SK-N-SH treated with all-trans-retinoic acid at 6 μM for 48 hours (cell line): Measurements from ENCODE around the gene AIG1.

Experiments used
- ARNTL ChIP-seq: fragments of 450-650 bp; formaldehyde crosslinking; IDR thresholded peaks from 2 replicates; pipeline ENCODE4 v1.5.0; 2020; ENCODE audit warnings: low read depth, mild to moderate bottlenecking, moderate library complexity, borderline replicate concordance
- CSDC2 ChIP-seq: fragments of 250-450 bp; sonication (Bioruptor Pico); IDR thresholded peaks from 2 replicates; pipeline ENCODE4 v1.5.0; 2020; ENCODE audit warnings: mild to moderate bottlenecking, moderate library complexity
- PPARA ChIP-seq: fragments of 250-450 bp; sonication (Bioruptor Pico); IDR thresholded peaks from 2 replicates; pipeline ENCODE4 v1.5.0; 2020; ENCODE audit warnings: mild to moderate bottlenecking, borderline replicate concordance
- RARB ChIP-seq: fragments of 250-450 bp; sonication (Bioruptor Pico); IDR thresholded peaks from 2 replicates; pipeline ENCODE4 v1.8.0; 2021; ENCODE audit warnings: mild to moderate bottlenecking, moderate library complexity
- ZNF8 ChIP-seq: fragments of 450-650 bp; formaldehyde crosslinking; IDR thresholded peaks from 2 replicates; pipeline ENCODE4 v1.5.0; 2020; ENCODE audit warnings: mild to moderate bottlenecking, moderate library complexity
- TF ChIP-seq, protein P1 (sequence below): fragments of 250-450 bp; sonication (Bioruptor Pico); IDR thresholded peaks from 2 replicates; pipeline ENCODE4 v1.8.0; 2020; ENCODE audit warnings: mild to moderate bottlenecking, moderate library complexity, borderline replicate concordance

GRCh38 chr6:143055213-143055612, 5.5 kb upstream of the AIG1 start:
- no peak for TF ChIP-seq RARB
- TF ChIP-seq PPARA (CRISPR knock-in tag), result no peak
- TF ChIP-seq ARNTL (CRISPR knock-in tag), result no peak
- TF ChIP-seq, protein P1, sequence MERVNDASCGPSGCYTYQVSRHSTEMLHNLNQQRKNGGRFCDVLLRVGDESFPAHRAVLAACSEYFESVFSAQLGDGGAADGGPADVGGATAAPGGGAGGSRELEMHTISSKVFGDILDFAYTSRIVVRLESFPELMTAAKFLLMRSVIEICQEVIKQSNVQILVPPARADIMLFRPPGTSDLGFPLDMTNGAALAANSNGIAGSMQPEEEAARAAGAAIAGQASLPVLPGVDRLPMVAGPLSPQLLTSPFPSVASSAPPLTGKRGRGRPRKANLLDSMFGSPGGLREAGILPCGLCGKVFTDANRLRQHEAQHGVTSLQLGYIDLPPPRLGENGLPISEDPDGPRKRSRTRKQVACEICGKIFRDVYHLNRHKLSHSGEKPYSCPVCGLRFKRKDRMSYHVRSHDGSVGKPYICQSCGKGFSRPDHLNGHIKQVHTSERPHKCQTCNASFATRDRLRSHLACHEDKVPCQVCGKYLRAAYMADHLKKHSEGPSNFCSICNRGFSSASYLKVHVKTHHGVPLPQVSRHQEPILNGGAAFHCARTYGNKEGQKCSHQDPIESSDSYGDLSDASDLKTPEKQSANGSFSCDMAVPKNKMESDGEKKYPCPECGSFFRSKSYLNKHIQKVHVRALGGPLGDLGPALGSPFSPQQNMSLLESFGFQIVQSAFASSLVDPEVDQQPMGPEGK, result no peak
- TF ChIP-seq CSDC2 (CRISPR knock-in tag), result no peak
- TF ChIP-seq ZNF8 (CRISPR knock-in tag), result no peak
